Panc1 (cell line): ENCODE results near the gene RASSF7. TPM values are rescaled to one million over a fixed set of nuclear protein-coding genes. Genes with fewer than 3 reads are reported as not detected.

Experiments used
- ATAC-seq: fragments of 200-7000 bp; cut with Tn5 transposase; 2 replicates; pipeline ENCODE4 v1.9.1; 2020; ENCODE audit warnings: mild to moderate bottlenecking, moderate library complexity
- BruUV-seq: library from RNA; stranded (reverse); fragments of 400-500 nt; replicated peaks from 2 replicates; lab custom pipeline; 2021; lab: Mats Ljungman, UMichigan
- CTCF ChIA-PET: fragments of 300-600 bp; sonication (Branson Sonifier 250); formaldehyde crosslinking; loops from one replicate; lab custom pipeline; 2022; ENCODE audit warnings: antibody characterized with exemption; lab: Charles Lee
- POLR2A ChIA-PET: fragments of 300-600 bp; sonication (Branson Sonifier 250); formaldehyde crosslinking; loops from one replicate; lab custom pipeline; 2022; ENCODE audit warnings: antibody characterized with exemption; lab: Charles Lee
- DNase-seq: peaks from one replicate; pipeline ENCODE4 v3.0.0-alpha.2; 2010; ENCODE audit warnings: low read depth, low spot score
- H3K27ac ChIP-seq: 2 replicates; pipeline ENCODE4 v1.5.1; 2011; ENCODE audit warnings: mild to moderate bottlenecking, low read length, inconsistent platforms
- H3K27me3 ChIP-seq: fragments of 200-500 bp; sonication (Bioruptor generic); 2 replicates; pipeline ENCODE4 v1.6.0; 2014; ENCODE audit warnings: low read length, inconsistent platforms; ENCODE audit not compliant: control insufficient read depth, insufficient read depth
- H3K36me3 ChIP-seq: fragments of 200-500 bp; sonication (Bioruptor generic); 2 replicates; pipeline ENCODE4 v1.5.1; 2014; ENCODE audit warnings: inconsistent platforms, mild to moderate bottlenecking, low read length, moderate library complexity; ENCODE audit not compliant: control insufficient read depth, insufficient read depth
- H3K4me1 ChIP-seq: 2 replicates; pipeline ENCODE4 v1.5.1; 2011; ENCODE audit warnings: inconsistent platforms, mild to moderate bottlenecking, low read length, moderate library complexity; ENCODE audit not compliant: control insufficient read depth, insufficient read depth
- H3K4me3 ChIP-seq, 2 experiments: 2 replicates each; pipeline ENCODE4 v1.5.1; 2011 to 2012; ENCODE audit warnings: low read depth in 2 of 2, low read length in 2 of 2, mild to moderate bottlenecking in 2 of 2, inconsistent platforms in 1 of 2, moderate library complexity in 1 of 2
- H3K9me3 ChIP-seq: fragments of 200-500 bp; sonication (Bioruptor generic); 2 replicates; pipeline ENCODE4 v1.5.1; 2014; ENCODE audit warnings: low read depth, mild to moderate bottlenecking, inconsistent platforms, low read length, moderate library complexity; ENCODE audit not compliant: control insufficient read depth, insufficient read depth
- CTCF ChIP-seq: fragments of 450-650 bp; IDR thresholded peaks from 2 replicates; pipeline ENCODE4 v1.5.1; 2017; ENCODE audit warnings: mild to moderate bottlenecking
- POLR2AphosphoS5 ChIP-seq: IDR thresholded peaks from 2 replicates; pipeline ENCODE4 v1.6.1; 2012; ENCODE audit warnings: mild to moderate bottlenecking, low read depth, low read length, moderate library complexity
- SIN3A ChIP-seq: IDR thresholded peaks from 2 replicates; pipeline ENCODE4 v1.6.1; 2012; ENCODE audit warnings: low read depth, mild to moderate bottlenecking, low read length, moderate library complexity, borderline replicate concordance; ENCODE audit not compliant: insufficient read depth
- TCF7L2 ChIP-seq: IDR thresholded peaks from 2 replicates; pipeline ENCODE4 v1.6.1; 2011; ENCODE audit warnings: mild to moderate bottlenecking, low read depth, low read length, inconsistent platforms
- in situ Hi-C: cut with HindIII; loops from 2 replicates; pipeline ENCODE4 v1.10.0; 2016; ENCODE audit warnings: low sequenced_read_pairs, low pct_unique_long_range_greater_than_20kb
- intact Hi-C: fragments of 100-400 bp; cut with micrococcal nuclease; formaldehyde crosslinking; loops from one replicate; pipeline ENCODE4 v1.10.0; 2022; ENCODE audit not compliant: unreplicated experiment
- total RNA-seq: library from RNA; stranded (reverse); gene quantifications from one replicate; pipeline ENCODE4 v1.2.1, GENCODE V29; 2021; ENCODE audit not compliant: unreplicated experiment
- TF ChIP-seq, protein P1 (sequence below), 2 experiments: IDR thresholded peaks; 2 replicates each; pipeline ENCODE4 v1.6.1; 2011 to 2012; ENCODE audit warnings: low read depth in 2 of 2, control low read depth in 1 of 2, low read length in 1 of 2, mild to moderate bottlenecking in 1 of 2, moderate library complexity in 1 of 2; ENCODE audit not compliant: insufficient read depth in 1 of 2

The RASSF7 gene
- total RNA-seq, 1 experiment from 2014 or later, result 81.8 TPM

GRCh38 chr11:559712-560304 is 962 bp upstream of the RASSF7 start:
- peaks cover 24% of the 10 kb centered on the region for H3K4me1 ChIP-seq
- no TSS peak for BruUV-seq
- intact Hi-C loops (loop anchor here (10.0 kb wide), 1 partner anchor 165 kb away; no protein-coding TSS in a partner anchor), in situ Hi-C loops (no loop called here)
- H3K36me3 ChIP-seq, result no peaks in the 10 kb centered on the region
- no peak for ATAC-seq
- ChIA-PET POLR2A (interaction anchor here (0.6 kb wide), 1 partner anchor 24 kb away, joined by 11 read pairs; no protein-coding TSS in a partner anchor), CTCF (interaction anchor here (0.6 to 0.7 kb wide), 2 partner anchors 136 to 164 kb away, joined by 3 to 8 read pairs; partner anchors contain the start of gene TMEM80)
- H3K27ac ChIP-seq, result peak overlapping the region; percentile 88
- TF ChIP-seq TCF7L2 (no peak), CTCF (no peak), SIN3A (no peak), POLR2AphosphoS5 (no peak; the same call in 1 of the 2 replicates)
- TF ChIP-seq, protein P1, sequence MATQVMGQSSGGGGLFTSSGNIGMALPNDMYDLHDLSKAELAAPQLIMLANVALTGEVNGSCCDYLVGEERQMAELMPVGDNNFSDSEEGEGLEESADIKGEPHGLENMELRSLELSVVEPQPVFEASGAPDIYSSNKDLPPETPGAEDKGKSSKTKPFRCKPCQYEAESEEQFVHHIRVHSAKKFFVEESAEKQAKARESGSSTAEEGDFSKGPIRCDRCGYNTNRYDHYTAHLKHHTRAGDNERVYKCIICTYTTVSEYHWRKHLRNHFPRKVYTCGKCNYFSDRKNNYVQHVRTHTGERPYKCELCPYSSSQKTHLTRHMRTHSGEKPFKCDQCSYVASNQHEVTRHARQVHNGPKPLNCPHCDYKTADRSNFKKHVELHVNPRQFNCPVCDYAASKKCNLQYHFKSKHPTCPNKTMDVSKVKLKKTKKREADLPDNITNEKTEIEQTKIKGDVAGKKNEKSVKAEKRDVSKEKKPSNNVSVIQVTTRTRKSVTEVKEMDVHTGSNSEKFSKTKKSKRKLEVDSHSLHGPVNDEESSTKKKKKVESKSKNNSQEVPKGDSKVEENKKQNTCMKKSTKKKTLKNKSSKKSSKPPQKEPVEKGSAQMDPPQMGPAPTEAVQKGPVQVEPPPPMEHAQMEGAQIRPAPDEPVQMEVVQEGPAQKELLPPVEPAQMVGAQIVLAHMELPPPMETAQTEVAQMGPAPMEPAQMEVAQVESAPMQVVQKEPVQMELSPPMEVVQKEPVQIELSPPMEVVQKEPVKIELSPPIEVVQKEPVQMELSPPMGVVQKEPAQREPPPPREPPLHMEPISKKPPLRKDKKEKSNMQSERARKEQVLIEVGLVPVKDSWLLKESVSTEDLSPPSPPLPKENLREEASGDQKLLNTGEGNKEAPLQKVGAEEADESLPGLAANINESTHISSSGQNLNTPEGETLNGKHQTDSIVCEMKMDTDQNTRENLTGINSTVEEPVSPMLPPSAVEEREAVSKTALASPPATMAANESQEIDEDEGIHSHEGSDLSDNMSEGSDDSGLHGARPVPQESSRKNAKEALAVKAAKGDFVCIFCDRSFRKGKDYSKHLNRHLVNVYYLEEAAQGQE (IDR thresholded peaks at IDR 0.05; ENCODE audit: insufficient read depth in 1 of 2, low read depth in 2 of 2, low read length in 1 of 2), result no peak
- H3K9me3 ChIP-seq, result no peaks in the 10 kb centered on the region
- no peaks in the 10 kb centered on the region for H3K27me3 ChIP-seq
- no peak for DNase-seq
- peak overlapping the region; percentile 72 to 91 for H3K4me3 ChIP-seq

DNA sequence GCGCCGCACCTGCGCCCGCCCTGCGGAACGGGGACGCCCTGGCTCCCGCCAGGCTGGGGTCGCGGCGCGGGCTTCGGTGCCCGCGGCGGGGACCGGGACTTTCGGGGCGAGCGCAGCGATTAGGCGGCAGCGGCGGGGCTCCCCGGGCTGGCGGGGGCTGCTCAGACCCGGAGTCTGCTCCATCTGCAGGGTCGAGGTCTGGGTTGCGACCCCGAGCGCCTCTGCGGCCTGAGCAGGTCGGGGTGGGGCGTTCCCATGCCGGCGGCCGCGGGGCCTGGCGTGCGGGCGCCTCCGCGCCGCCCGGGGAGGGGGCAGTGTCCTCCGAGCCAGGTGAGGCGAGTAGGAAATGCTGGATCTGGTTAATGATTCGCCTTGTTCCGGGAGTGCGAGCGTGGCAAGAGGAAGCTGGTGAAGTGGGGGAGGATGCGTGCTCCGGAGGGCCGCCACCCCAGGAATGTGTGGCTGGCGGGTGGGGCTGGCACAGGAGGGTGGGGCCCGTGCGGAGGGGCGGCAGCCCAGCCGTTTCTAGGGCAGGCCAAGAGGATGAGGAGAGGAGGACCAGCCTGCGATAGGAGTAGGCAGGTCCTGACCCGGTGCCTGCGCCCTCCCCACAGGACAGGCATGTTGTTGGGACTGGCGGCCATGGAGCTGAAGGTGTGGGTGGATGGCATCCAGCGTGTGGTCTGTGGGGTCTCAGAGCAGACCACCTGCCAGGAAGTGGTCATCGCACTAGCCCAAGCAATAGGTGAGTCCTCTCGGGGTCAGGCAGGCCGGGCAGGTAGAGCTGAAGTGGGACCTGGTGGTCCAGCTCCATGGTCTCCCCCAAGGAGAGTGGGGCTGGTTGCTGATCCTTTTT is 606 bp downstream of the RASSF7 start:
- no peak for DNase-seq
- BruUV-seq, result no TSS peak

More for the DNA sequence above, 606 bp downstream of the RASSF7 start:
- intact Hi-C loops, result no loop called here
- ChIA-PET CTCF (interaction anchor here (0.6 kb wide), 1 partner anchor 202 kb away, joined by 3 read pairs; no protein-coding TSS in a partner anchor), POLR2A (no interaction called here)
- Histone ChIP-seq H3K36me3 (no peaks in the 10 kb centered on the region), H3K4me1 (peaks cover 35% of the 10 kb centered on the region), H3K27ac (peak overlapping the region; percentile 67), H3K4me3 (peak overlapping the region; percentile 78 to 91), H3K27me3 (no peaks in the 10 kb centered on the region), H3K9me3 (no peaks in the 10 kb centered on the region)
- 0 out of 2 replicates have a peak, but pooled peaks have one; percentile 26 for TF ChIP-seq SIN3A
- no peak for TF ChIP-seq CTCF
- ATAC-seq, result peak; percentile 47
- in situ Hi-C loops, result no loop called here
